ENCODE measurements around the gene SLAMF1. TPM values are rescaled to one million over a fixed set of nuclear protein-coding genes. Genes with fewer than 3 reads are reported as not detected.

The SLAMF1 gene
- total RNA-seq, 1 donor from 2014 or later = not detected

- DNase-seq (ENCODE audit: low spot score in 2 of 2) = no peak
- H3K4me1 ChIP-seq = no peaks in the 10 kb centered on the region
- H3K27me3 ChIP-seq = no peaks in the 10 kb centered on the region
- no peak overlapping the region for H3K27ac ChIP-seq
- intact Hi-C loops (cut with DNase I) = no loop called here
- H3K4me3 ChIP-seq = no peak overlapping the region
- no peaks in the 10 kb centered on the region for H3K36me3 ChIP-seq
- H3K9me3 ChIP-seq = no peaks in the 10 kb centered on the region
- no peak for TF ChIP-seq CTCF (IDR thresholded peaks at IDR 0.05)
Observed at GRCh38 chr1:160610569-160611242, 36.1 kb downstream of the SLAMF1 start.

DNA sequence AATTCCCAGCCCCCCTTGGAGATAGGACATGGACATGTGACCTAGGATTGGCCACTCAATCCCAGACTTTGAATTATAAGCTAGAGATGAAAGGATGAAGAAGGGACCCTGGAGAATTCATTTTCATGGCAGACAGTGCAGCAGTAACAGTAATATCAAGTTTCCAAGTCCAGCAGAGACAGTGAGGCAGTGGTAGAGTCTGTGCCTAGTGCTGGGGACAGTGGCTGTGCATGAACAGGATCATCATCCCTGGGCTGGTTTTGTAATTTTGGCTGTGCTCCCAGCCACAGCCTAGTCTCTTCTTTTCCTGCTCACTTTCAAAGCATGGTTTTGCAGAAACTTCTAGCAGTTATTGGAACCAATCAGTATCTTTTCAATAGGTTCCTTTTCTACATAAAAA is 37.9 kb downstream of the SLAMF1 start:
- no peaks in the 10 kb centered on the region for H3K9me3 ChIP-seq
- no peak for DNase-seq (ENCODE audit: low spot score in 2 of 2)
- no peak overlapping the region for H3K27ac ChIP-seq
- intact Hi-C loops (cut with DNase I) = no loop called here
- H3K27me3 ChIP-seq = no peaks in the 10 kb centered on the region
- H3K4me1 ChIP-seq = no peaks in the 10 kb centered on the region
- H3K36me3 ChIP-seq = no peaks in the 10 kb centered on the region
- H3K4me3 ChIP-seq = no peak overlapping the region
- TF ChIP-seq CTCF (IDR thresholded peaks at IDR 0.05) = no peak

- TF ChIP-seq CTCF (IDR thresholded peaks at IDR 0.05) = no peak
- no peaks in the 10 kb centered on the region for H3K4me1 ChIP-seq
- H3K27ac ChIP-seq = no peak overlapping the region
- no peak for DNase-seq (ENCODE audit: low spot score in 2 of 2)
- H3K9me3 ChIP-seq = no peaks in the 10 kb centered on the region
- H3K4me3 ChIP-seq = no peak overlapping the region
- no peaks in the 10 kb centered on the region for H3K27me3 ChIP-seq
- intact Hi-C loops (cut with DNase I) = no loop called here
- H3K36me3 ChIP-seq = no peaks in the 10 kb centered on the region
Observed at GRCh38 chr1:160608514-160608913, 38.3 kb downstream of the SLAMF1 start.

DNA sequence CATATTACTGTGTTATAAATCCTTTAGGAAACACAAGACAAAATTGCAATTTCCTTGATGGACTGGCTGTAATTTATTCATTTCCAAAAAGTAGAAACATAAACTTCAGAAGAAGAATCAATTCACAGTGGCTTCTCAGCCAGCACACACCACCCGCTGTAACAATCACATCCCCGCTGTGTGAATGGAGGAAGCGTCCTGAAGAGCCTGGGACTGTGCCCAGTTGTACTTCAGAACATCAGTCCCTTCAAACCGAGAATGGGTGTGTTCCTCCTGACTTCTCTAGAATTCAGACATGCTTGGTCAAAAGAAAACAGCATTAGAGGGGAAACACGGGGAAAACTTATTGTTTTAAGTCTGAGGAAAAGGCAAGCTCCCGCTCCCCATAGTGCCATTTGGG is 38.8 kb downstream of the SLAMF1 start:
- H3K27me3 ChIP-seq = no peaks in the 10 kb centered on the region
- DNase-seq (ENCODE audit: low spot score in 2 of 2) = no peak
- no peaks in the 10 kb centered on the region for H3K9me3 ChIP-seq
- H3K4me3 ChIP-seq = no peak overlapping the region
- no peak for TF ChIP-seq CTCF (IDR thresholded peaks at IDR 0.05)
- intact Hi-C loops (cut with DNase I) = no loop called here
- H3K4me1 ChIP-seq = no peaks in the 10 kb centered on the region
- no peaks in the 10 kb centered on the region for H3K36me3 ChIP-seq
- no peak overlapping the region for H3K27ac ChIP-seq

DNA sequence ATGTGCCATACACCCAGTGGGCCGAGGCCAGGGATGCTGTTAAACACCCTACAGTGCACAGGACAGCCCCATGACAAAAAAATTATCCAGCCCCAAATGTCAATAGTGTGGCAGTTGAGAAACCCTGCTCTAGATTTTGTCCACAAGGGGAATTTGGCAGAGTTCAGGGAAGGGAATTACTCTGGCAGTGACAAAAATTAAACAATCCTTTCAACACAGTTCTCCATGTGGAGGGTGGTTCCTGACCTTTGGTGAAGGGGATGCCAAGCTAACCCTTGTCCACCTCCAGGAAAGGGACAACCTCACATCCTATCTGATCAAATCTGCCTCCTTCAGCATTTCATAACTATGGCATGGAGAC is 39.2 kb downstream of the SLAMF1 start:
- Histone ChIP-seq H3K4me1 (no peaks in the 10 kb centered on the region), H3K27me3 (no peaks in the 10 kb centered on the region), H3K4me3 (no peak overlapping the region), H3K9me3 (no peaks in the 10 kb centered on the region), H3K27ac (no peak overlapping the region), H3K36me3 (no peaks in the 10 kb centered on the region)
- no peak for TF ChIP-seq CTCF (IDR thresholded peaks at IDR 0.05)
- DNase-seq (ENCODE audit: low spot score in 2 of 2) = no peak
- intact Hi-C loops (cut with DNase I) = no loop called here
